Stimulated activated CD8-positive, alpha-beta memory T cell treated with anti-CD3 and anti-CD28 coated beads, Interleukin-12 subunit alpha, Interleukin-12 subunit beta, amount 100 ng/mL, for 4 hours (primary cell): ENCODE measurements around the gene CALCOCO1.

Experiments used
- DNase-seq: peaks from one replicate; pipeline ENCODE4 v3.0.0-alpha.2; 2020; ENCODE audit warnings: low read depth

The CALCOCO1 gene

DNA sequence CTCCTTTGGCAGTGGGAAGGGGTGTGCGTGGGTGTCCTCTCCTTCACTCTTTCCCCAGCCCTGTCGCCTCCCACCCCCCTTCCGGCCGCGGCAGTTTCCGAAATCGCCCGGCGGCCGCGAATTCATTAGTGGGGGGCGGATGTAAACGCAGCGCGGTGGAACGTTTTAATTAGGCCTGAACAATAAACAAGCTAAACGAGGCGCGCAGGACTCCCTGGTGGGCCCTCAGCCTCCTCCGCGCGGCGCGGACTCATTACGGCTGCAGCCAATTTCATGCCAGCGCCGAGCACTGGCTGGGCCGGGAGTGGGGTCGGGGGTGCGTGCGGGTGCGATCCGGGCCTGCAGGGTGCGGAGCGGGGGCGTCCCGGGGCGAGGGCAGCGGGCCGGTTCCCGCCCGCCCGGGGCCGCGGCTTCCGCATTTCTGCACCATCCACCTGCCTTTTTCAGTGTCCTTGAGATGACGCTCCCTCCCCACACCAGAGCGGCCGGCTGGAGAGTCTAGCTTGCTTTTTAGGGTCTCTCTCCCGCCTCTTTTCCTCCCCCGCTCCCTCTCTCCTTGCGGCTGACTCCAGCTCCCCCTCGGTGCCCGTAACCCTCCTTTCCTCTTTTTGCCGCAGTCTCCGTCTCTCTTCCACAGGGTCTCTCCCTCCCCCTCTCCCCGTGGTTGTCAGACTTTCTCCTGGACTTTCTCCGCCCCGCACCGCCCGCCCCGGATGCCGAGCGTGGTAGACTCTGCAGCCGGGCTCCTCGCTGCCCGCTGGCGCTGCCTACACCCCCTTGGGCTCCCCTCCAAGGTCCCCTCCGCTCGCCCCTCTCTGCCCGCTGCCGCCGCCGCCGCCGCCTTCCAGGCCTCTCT is 24.3 kb upstream of the CALCOCO1 start, which contains the start of gene CISTR:
Gene CISTR, minus strand, starts transcription at position 644 of the 856 bp plus-strand sequence.
- DNase-seq, result no peak

DNA sequence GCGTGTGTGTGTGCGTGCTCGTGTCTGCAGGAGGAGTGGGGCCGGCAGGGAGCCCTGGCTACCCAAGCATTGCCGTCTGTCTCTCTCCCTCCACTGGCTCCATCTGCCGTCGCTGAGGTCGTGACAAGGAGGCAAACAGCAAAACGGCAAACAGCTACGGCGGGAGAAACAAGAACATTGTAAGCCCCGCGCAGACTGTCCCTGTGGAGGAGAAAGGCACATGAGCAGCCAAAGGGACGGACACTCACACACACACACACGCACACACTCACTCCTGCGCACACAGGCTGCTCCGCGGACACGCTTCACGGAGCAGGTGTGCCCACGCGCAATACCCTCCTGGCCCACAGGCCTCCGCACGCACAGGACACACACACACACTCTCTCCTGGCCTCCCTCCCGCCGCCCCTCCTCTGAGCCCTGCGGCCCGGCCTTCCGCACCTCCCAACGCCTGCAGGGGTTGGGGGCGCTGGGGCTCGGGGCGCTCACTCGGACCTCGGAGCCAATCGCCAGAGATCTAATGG is 23.6 kb upstream of the CALCOCO1 start:
- no peak for DNase-seq

DNA sequence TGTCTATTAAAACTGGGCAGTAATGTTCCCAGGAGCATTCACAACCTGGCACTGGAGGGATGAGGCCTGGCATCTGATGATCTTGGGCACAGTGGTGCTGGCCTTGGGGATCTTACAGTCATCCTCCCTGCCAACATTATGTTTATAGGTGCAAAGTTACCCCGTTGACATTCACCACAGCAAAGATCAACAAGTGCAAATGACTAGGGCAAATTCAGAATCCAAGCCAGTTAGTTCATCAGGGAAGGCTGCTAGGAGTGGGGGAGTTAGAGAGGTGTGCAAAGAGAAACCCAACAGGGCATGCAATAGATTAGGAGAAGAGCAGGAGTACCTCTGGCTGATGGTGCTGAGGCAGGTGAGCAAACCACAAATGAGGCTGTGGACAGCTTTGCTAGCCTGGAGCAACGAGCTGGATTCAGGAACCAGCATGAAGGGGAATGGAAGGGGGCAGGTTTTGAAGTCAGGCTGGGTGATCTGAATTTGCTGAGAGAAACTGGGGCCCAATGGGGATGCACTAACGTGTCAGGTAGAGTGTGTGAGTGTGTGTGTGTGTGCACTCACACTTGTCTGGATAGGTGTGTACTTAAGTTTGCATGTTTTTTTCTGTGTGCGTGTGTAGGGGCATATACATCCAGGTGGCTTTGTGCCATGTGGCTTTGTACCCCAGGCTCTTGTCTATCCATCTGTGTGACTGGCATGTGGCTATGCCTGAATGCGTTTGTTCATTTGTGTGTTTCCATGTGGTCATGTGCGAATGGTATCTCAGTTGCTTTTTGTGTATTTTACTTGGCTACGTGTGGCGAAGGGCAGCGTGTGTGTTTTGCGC is 22.9 kb upstream of the CALCOCO1 start:
- no peak for DNase-seq

DNA sequence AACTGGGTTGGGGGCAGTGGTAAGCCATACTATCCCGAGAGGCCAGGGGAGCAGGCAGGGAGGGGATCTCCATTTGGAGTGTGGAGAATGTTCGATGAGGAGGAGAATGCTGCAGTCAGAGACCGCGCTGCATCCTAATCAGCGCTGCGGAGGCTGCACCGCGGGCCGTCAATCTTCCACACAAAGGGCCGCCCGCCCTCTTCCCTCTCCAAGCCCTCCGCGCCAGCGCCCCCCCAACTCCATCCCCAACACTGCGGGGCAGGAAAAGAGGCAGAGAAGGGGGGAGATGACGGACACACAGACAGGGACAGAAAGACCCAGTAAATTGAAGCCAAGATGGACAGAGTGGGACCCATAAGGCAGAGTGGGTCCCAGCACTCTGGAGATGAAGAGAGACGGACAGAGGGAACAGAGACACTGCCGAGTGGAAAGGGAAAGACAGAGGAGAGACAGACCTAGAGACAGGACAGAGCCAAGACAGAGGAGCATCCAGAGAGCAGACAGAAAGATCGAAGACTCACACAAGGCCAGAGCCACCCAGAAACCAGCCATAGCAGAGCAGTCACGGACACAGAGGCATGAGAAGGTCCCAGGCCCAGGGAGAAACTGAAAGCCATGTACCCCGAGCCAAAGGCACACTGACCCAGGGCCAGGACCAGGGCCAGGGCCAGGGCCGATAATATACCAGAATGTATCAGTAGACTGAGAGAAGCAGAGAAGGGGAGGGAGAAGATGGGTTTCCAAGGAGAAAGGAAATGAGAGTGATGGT is 21.0 kb upstream of the CALCOCO1 start:
- no peak for DNase-seq

DNA sequence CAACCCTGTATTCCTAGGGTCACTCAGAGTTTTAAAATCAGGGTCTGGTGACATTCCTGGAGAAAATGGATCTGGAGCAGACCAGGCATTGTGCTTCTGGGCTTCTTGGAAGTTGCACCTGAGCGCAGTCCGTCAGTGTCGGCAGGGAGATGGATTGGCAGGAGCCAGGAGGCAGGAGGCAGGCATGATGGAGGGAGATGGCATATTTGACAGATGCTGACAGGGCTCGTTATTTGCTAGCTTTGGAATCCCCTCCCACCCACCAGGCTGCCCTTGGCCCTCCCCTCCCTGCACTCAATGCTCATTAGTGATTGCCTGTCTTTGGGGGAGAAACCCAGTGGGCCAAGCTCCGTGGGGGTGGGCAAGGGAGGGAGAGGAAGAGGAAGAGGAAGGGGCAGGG is 19.8 kb upstream of the CALCOCO1 start:
- DNase-seq, result no peak

DNA sequence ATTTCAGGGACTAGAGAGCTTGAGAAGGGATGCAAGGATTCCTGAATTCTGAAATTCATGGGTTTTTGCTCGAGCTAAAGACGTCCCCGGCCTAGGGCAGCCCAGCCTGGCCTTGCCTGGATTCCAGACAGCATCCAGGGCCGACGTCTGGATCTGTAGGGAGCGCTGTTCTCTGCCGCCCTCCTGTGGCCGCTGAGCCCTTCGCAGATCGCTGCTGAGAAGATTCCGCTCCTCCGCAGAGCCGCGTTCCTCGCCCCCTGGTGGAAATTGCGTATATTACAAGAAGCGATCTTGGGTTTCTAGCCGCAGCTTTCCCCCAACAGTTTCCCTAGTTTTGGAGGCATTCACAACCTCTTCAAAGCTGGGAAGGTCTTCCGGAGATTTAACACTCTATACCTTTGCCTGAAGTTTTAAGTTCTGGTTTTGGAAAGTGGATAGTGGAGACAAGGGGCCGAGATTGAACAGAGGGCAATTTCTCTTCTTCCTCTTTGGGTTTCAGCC is 19.4 kb upstream of the CALCOCO1 start:
- peak; percentile 67 for DNase-seq

DNA sequence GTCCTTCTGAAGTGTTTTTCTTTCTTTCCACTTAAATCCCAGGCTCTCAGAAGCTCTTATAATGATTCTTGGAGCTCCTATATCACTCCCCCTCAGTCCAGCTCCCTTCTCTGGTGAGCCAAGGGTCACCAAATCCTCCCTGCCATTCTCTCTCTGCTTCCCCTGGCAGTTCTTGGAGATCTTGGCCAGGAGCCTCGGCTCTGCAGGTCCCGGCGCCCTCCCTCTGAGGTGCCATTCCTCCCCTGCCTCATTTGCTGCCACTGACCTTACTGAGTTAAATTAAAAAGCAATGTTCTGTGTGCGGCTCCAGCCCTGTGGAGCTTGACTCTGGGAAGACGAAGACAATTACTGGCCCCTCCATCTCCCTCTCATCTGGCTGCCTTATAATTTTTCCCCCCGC is 17.5 kb upstream of the CALCOCO1 start:
- no peak for DNase-seq

DNA sequence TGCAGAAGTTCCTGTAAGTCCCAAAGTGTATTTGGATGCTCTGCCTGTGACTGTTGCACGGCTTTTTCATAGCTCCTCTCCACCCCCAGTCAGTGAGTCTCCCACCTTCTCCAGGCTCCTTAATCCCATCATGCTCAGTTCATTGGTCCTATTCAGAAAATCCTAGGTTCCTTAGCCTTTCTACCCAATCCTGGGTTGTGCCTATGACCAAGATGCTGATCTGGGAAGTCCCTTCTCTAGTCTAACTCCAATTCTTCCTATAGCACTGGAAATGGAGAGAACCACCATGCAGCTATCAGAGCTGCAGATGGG is 16.8 kb upstream of the CALCOCO1 start:
- DNase-seq, result no peak

DNA sequence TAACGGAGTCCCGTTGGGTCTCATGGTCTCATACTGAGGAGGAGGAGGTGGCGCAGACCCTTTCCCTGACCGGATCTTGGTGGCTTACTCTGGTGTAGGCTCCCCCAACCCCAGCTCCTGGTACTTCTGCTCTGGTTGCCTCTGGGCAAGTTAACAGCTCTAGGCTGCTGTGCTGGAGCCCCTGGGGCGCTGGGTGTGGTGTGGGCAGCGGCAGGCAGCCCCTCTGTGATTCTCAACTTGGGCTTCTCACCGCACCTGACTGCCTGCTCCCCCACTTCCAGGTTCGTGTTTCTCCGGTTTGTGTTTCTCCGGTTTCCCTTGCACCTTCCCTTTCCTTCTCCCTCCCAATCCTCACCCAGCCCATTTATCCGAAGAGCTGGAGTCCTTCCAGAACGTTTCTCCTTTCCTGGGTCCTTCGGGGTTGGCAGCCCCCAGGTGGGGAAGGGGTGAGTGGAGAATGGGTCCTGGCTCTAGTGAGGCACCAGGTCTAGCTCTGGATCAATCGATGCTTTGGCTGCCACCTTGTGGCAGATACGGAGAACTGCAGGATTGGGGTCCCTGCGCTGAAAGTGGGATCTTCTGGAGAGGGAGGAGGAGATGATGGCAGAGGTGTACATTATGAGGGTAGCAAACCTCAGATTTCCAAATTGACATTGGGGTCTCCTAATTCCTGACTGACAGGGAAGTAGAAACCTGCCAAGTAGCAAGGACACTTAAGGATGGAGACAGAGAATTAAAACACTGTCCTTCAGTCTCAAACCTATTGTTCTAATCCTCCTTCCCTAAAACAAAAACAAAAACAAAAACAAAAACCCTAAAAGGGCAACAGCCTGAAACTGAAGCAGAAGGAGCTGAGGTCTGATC is 16.2 kb upstream of the CALCOCO1 start:
- peak; percentile 25 for DNase-seq

DNA sequence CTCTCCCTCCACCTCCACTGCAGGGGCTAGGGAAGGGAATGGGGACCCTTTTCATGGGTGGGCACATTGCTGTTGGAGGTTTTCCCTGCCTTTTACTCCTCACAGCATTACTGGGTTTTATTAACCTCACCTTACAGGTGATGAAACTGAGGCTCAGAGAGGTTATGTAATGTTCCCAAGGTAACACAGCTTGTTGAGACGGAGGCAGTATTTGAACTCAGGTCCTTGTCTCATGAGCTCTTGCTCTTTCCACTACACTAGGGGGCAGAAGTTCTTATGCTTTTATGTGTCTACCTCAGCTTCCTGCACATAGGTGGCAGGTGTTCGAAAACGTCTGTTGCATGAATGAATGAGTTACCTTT is 12.9 kb upstream of the CALCOCO1 start:
- DNase-seq, result no peak

DNA sequence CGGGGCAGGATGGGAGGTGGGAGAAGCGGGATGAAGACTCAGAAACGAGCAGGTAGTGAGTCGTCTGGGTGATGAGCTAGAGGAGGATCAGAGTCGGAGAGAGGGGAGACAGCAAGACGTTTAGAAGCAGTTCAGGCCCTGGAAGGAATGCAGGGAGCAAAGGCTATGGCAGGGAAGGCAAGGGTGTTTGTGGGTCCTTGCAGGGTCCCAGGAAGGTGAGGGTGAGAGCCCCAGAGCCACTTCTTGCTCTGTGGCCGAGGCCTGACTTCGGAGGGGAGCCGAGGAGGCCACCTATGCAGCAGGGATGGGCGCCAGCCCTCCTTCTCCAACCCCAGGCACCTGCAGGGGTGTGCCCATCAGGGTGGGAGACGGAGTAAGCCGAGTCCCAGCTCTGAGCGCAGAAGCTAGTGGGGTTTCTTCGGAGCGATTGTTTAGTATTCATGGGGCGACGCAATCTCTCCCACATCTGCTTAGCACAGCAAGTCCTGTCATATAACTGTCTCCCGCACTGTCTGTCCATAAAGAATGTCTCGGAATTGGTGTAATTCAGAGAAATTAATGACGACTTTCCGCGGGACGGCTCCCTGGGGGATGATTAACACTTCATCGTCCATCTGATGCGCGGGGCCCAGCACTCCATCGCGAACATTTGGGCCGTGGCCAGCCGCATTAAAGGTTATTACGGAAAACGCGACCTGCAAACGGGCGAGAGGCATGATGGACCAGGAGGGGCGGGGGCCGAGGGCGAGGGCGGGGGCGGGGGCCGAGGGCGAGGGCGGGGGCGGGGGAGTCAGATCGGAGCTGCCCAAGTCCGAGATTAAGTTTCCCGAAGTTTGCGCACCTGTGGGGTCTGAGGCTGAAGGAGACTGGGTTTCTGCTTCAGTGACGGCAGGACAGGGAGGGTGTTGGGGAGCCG is 12.2 kb upstream of the CALCOCO1 start:
- no peak for DNase-seq

DNA sequence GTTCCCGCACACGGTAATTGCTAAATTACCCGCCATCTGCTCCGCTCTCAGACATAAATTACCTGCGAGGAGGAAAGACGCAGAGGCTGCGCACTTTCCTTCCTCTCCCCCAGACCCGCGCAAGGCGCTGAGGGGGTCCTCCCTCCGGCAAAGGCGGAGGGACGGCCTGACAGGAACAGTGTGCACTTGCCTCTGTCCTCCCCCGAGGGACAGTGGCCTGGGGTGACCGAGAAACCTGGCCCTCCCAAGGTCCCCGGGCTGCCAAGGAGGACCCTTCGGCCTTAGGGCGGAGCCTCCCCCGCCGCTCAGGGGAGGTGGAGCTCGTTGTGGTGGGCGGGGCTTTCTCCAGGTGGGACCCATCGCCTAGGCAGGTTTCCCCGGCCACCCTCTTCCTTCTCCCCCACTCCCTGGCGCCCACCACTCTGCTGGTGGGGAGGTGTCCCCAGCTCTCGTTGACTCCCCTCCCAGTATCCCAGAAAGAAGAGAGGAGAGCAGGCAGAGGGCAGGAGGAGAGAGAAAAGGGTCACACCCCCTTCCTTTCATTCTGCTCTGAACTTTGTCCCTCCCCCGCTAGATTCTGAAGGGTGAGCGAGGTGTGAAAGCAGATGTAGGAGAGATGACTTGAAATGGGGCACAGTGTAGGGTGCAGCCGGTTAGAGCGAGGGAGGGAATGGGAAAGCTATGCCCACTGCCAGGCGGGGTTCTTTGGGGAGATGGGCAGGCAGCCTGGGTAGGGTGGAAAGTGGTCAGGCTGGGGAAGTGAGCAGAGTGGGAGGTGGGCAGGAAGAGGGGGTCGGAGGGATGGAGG is 11.4 kb upstream of the CALCOCO1 start:
- DNase-seq, result peak; percentile 29

DNA sequence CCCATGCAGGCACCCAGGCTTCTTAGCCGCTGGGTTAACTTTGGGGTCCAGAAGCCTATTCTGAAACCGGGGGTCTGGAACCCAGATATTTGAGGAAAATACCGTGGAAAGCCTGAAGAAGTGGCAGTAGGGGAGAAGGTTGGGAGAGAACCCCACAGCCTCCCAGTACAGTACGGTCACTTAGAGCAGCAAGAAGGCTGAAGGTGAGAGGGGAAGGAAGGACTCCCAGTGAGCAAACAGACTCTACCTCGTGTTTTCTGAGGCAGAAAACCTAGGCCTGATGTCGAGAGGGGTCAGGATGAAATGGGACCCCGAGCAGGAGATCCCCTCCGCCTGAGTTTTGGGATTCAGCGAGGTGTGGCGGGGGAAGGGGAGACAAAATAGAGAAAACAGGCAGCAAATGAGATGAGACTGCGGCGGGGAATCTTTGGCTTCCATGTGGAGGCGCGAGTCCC is 10.7 kb upstream of the CALCOCO1 start:
- no peak for DNase-seq

DNA sequence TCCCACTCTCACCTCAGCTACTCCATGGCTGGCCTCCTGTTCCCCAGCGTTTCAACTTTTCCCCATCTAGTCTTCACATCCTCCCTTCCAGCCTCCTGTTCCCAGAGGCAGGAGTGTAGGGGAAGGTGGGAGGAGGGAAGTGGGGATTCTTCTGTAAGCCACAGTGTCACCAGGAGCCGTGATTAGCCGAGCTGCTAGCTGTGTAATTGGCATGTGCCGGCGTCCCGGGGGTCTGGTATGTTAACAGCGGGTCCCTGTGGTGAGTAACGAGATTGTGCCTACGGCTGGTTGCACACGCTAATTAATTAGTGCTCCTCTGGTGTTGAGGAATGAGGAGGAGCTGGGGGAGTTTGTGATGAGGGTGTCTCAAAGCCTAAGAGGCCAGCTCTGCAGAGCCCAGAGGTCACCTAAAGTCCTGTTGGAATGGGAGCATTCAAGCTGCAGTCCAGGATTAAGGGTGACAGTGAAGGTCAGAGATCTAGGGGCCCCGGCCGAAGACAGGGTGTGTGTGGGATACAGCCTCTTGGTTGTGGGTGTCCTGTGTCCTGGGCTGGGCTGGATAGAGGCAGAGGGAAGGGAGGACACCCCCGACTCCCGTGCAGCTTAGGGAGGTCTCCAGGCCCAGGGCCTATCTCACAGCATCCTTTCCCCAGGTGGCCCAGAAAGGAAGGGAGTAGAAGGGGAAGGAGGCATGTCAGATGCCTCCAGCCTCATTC is 10.0 kb upstream of the CALCOCO1 start:
- DNase-seq, result no peak

DNA sequence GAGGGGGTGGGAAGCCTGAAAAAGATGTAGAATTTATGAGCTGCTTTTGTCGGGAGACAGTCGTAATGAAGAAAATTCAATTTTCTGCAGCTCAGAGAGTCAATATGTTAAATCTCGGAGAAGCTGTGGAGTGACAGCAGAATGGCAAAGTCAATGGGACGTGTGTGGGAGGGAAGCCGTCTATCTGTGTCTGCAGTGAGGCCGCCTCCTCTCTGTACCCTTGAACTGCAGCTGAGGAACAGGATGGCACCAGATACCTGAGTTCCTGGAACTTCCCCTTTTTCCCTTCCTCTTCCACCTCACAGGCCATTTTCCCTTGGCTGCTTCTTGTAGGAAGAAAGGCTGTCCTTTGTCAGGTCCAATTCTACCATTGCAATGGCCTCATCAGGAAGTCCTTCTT is 9.3 kb upstream of the CALCOCO1 start:
- no peak for DNase-seq

DNA sequence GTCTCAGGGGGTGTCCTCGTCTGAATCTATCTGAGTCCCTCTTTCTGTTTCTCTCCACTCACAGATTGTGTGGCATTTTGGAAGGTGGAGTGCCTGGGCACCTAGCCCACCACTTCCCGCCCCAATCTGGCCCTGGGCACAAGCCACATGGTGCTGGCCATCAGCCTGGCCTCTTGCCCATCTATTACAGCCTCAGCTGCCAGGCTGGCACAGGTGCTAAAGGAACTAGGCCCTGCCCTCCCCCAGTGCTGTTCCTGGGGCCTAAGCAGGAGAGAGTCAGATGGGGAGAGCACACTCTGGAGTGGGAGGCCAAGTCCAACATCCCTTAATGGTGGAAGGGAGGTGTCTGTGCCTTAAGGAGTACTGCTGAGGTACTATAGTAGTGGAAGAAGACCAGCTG is 8.3 kb upstream of the CALCOCO1 start:
- DNase-seq, result no peak

DNA sequence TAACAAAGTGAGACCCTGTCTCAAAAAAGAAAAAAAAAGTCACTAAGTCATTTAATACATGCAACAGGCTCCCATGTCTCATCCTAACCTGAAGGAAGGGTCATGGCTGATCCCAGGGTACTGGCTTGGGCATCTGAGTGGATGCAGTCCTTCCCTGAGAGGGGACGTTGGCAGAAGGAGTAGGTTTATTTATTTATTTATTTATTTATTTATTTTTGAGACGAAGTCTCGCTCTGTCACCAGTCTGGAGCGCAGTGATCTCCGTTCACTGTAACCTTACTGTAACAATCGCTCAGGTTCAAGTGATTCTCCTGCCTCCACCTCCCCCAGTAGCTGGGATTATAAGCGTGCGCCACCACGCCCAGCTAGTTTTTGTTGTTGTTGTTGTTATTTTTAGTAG is 7.2 kb upstream of the CALCOCO1 start:
- DNase-seq, result no peak

DNA sequence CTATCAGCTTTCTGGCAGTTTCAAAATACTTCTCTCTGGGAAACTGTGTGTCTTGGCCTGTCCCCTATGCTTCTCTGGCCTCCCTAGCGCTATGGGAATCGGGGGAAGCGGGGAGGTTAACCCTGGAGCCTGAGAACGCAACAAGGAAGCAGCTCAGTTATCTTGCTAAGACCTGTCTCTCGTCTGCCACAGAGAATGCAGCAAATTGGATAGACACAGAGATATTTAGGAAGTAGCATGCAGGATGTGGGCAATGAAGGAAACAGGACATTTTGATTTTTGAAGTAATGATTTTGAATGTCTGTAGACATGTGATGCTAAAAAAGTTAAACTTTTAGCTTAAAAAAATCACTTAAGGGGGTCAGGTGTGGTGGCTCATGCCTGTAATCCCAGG is 6.6 kb upstream of the CALCOCO1 start:
- no peak for DNase-seq
